Measurements from ENCODE around the gene ISG20L2.

The ISG20L2 gene

DNA sequence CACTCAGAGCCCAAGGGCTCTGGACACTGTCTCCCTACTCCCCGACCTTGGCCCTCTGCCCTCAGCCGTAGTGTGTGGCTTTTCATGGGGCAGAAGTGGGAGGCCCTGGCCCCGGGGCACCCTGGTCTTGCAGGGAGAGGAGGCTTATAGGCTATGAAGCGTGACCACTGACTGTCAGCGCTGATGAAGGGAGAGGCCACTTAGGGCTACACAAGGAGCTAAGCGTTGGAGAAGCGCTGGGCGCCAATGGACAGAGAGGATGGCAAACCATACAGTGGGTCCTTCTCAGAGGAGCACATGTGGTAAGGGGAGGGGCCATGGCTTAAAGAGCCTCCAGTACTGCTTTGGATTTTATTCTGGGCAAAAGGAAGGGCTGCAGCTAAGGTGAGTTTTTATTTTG is 31.1 kb downstream of the ISG20L2 start:
- no peak for TF ChIP-seq MYC (IDR thresholded peaks at IDR 0.05; ENCODE audit: low read depth, low read length)
- TF ChIP-seq POLR2A (IDR thresholded peaks at IDR 0.05; ENCODE audit: extremely low read depth, insufficient read length), result no peak
- TF ChIP-seq, protein P1, sequence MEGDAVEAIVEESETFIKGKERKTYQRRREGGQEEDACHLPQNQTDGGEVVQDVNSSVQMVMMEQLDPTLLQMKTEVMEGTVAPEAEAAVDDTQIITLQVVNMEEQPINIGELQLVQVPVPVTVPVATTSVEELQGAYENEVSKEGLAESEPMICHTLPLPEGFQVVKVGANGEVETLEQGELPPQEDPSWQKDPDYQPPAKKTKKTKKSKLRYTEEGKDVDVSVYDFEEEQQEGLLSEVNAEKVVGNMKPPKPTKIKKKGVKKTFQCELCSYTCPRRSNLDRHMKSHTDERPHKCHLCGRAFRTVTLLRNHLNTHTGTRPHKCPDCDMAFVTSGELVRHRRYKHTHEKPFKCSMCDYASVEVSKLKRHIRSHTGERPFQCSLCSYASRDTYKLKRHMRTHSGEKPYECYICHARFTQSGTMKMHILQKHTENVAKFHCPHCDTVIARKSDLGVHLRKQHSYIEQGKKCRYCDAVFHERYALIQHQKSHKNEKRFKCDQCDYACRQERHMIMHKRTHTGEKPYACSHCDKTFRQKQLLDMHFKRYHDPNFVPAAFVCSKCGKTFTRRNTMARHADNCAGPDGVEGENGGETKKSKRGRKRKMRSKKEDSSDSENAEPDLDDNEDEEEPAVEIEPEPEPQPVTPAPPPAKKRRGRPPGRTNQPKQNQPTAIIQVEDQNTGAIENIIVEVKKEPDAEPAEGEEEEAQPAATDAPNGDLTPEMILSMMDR (IDR thresholded peaks at IDR 0.05; ENCODE audit: low read depth, low read length), result no peak
- TF ChIP-seq, protein P2, sequence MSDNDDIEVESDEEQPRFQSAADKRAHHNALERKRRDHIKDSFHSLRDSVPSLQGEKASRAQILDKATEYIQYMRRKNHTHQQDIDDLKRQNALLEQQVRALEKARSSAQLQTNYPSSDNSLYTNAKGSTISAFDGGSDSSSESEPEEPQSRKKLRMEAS (IDR thresholded peaks at IDR 0.05; ENCODE audit: low read depth, low read length), result no peak
- no peak overlapping the region for H3K4me3 ChIP-seq (ENCODE audit: low read depth, low read length)
- DNase-seq (ENCODE audit: low read depth), result no peak

DNA sequence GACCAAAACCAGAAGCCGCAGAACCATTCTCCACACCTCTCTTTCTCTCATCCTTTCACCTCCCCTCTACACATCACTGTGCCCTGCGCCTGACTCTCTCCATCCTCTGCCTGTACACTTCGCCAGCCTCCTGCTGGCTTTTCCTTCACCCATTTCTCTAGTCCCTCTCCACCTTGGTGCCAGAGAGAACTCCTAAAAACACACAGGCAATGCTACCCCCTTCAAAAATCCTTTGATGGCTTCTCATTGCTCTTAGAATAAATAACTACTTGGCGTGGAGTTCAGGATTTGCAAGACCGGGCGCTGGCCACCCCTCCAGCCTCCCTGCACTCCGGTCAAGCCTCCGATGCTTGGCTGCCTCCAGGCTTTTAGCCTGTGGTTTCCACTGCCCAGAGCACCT is 31.8 kb downstream of the ISG20L2 start:
- TF ChIP-seq, protein P2 (IDR thresholded peaks at IDR 0.05; ENCODE audit: low read depth, low read length), result no peak
- TF ChIP-seq MYC (IDR thresholded peaks at IDR 0.05; ENCODE audit: low read depth, low read length), result no peak
- H3K4me3 ChIP-seq (ENCODE audit: low read depth, low read length), result no peak overlapping the region
- DNase-seq (ENCODE audit: low read depth), result no peak

DNA sequence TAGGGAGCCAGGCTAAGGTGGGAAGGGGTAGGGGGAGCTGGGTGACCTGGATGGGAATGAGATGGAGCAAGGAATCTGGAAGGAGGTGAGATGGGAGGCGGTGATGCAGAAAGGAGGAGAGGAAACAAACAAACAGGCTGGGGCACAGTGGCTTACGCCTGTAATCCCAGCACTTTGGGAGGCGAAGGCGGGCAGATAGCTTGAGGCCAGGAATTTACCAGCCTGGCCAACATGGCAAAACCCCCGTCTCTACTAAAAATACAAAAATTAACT is 33.9 kb downstream of the ISG20L2 start:
- DNase-seq (ENCODE audit: low read depth), result no peak
- no peak overlapping the region for H3K4me3 ChIP-seq (ENCODE audit: low read depth, low read length)
- TF ChIP-seq POLR2A (IDR thresholded peaks at IDR 0.05; ENCODE audit: extremely low read depth, insufficient read length), result no peak
- TF ChIP-seq, protein P2 (IDR thresholded peaks at IDR 0.05; ENCODE audit: low read depth, low read length), result no peak
- TF ChIP-seq, protein P1 (IDR thresholded peaks at IDR 0.05; ENCODE audit: low read depth, low read length), result no peak
- no peak for TF ChIP-seq MYC (IDR thresholded peaks at IDR 0.05; ENCODE audit: low read depth, low read length)

DNA sequence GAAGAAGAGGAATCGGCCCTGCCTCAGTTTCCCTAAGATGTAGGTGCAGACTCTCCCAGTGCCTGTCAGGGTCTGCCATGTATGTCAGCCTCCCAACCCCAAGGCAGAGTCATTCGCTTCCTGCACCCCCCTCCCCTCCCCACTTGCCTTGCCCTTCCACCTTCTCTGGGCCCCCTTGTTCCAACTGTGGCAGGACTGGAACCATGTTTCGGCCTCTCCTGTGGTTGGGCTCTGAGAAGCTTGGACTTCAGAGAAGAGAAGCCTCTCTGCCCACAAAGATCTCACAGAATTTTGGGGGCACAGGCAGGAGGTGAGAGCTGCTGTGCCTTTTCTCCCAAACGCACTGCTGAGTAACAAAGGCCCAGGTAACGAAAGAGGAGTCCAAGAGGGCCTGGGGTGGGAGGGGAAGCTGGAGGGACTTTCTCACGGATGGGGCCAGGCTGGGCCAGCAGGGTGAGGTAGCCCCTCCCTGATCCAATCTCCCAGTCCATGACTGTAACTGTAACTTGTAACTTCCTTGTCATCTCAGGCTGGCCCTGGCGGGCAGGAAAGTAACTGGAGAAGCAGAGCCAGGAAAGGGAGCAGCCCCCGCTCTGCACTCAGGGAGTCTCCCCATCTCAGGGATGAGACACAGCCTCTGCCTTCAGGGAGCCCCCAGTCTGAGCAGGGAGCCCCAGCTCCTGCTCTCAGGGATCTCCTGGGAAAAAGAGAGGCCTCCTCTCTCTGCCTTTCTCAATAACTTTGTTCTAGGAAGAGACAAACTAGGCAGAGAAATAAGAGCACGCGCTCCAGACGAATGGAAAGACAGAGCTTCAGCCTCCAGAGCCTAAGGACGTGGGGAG is 34.5 kb downstream of the ISG20L2 start:
- TF ChIP-seq MYC (IDR thresholded peaks at IDR 0.05; ENCODE audit: low read depth, low read length), result no peak
- TF ChIP-seq POLR2A (IDR thresholded peaks at IDR 0.05; ENCODE audit: extremely low read depth, insufficient read length), result no peak
- TF ChIP-seq, protein P1 (IDR thresholded peaks at IDR 0.05; ENCODE audit: low read depth, low read length), result no peak
- TF ChIP-seq, protein P2 (IDR thresholded peaks at IDR 0.05; ENCODE audit: low read depth, low read length), result no peak
- no peak for DNase-seq (ENCODE audit: low read depth)
- H3K4me3 ChIP-seq (ENCODE audit: low read depth, low read length), result no peak overlapping the region

DNA sequence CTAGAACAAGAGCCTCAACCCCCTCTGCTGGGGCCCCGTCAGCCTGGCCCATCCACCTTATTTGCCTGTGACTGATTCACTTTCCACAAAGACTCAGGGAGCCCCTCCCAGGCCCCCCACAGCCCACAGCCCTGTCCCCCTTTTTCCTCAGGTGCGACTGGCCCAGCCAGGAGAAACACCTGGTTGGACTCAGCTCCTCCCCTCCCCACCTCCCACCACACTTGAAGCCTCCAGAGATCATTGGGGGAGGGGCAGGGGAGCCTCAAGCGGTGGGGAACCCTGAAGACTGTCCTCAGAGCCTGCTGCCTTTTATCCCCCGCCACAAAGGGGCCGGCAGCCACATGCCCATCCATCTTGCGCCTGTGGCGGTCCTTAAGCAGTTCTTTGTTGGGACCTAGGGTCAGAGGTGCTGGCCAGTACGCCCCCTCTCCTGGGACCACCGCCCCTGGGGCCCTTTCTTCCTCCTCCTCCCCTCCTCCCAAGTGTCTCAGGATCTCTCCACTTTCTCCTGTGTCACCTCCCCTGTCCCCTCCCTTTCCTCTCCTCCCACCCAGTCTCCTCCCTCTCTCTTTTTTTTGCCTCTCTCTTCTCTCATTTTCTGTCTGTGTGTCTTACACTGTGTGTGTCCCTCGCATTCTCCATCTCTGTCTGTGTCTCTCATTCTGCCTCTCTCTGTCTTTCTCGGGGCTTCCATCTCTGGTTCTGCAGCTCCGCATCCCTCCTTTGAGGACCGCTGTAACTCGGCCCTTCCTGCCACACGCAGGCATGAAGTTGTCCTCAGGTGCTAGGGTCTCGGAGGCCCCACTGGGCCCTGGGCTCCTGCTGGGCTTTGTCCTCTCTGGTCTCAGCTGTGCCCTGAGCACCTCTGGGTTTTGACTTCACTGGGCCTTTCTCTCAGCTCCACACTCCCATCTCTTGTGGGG is 35.4 kb downstream of the ISG20L2 start:
- TF ChIP-seq, protein P2 (IDR thresholded peaks at IDR 0.05; ENCODE audit: low read depth, low read length), result no peak
- TF ChIP-seq MYC (IDR thresholded peaks at IDR 0.05; ENCODE audit: low read depth, low read length) (no peak), POLR2A (IDR thresholded peaks at IDR 0.05; ENCODE audit: extremely low read depth, insufficient read length) (no peak)
- TF ChIP-seq, protein P1 (IDR thresholded peaks at IDR 0.05; ENCODE audit: low read depth, low read length), result no peak
- peak; percentile 53 for DNase-seq (ENCODE audit: low read depth)
- H3K4me3 ChIP-seq (ENCODE audit: low read depth, low read length), result no peak overlapping the region
